HuH-7.5 (cell line): ENCODE measurements around the gene EIPR1.
"Not testable (repeated sequence)": the region's sequence is repeated elsewhere in the genome, so short reads cannot be mapped to it uniquely, and the experiment has no call there.

Experiments used
- DNase-seq: peaks from one replicate; pipeline ENCODE4 v3.0.0; 2011; ENCODE audit warnings: low spot score

EIPR1 gene

GRCh38 chr2:3287896-3288295, 89.7 kb downstream of the EIPR1 start:
- no peak for DNase-seq

GRCh38 chr2:3286646-3287036, 91.0 kb downstream of the EIPR1 start:
- not testable (repeated sequence) for DNase-seq

DNA sequence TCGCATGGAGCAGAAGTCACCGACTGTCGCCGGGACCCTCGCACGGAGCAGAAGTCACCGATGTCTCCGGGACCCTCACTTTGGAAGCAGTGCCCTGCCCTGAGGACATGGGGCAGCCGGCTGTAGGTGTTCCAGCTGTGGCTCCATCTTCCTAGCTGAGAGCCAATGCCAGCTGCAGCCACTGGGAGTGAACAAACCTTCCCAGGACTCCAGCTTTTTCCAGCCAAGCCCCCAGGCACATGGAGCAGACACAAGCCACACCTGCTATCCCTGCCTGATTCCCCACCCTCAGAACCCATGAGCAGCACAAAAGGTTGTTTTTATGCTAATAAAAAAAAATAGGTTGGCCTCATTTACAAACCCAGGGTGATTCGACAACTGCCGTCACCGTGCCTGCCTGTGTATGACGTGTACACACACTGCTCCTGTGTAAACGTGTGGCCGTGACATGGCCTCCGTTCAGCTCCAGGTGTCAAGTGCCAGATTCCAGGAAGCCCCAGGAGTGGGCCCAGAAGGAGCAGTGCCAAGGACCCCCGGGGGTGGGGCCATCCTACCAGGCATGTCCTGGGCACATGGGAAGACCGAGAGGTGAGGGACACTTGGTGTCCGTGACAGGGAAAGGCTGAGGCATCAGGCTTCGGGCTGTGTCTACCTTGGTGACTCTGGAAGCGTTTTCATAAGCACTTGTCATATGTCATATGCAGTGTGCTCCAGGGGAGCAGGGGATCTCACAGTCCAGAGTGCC, 91.5 kb downstream of the EIPR1 start:
- DNase-seq = no peak

DNA sequence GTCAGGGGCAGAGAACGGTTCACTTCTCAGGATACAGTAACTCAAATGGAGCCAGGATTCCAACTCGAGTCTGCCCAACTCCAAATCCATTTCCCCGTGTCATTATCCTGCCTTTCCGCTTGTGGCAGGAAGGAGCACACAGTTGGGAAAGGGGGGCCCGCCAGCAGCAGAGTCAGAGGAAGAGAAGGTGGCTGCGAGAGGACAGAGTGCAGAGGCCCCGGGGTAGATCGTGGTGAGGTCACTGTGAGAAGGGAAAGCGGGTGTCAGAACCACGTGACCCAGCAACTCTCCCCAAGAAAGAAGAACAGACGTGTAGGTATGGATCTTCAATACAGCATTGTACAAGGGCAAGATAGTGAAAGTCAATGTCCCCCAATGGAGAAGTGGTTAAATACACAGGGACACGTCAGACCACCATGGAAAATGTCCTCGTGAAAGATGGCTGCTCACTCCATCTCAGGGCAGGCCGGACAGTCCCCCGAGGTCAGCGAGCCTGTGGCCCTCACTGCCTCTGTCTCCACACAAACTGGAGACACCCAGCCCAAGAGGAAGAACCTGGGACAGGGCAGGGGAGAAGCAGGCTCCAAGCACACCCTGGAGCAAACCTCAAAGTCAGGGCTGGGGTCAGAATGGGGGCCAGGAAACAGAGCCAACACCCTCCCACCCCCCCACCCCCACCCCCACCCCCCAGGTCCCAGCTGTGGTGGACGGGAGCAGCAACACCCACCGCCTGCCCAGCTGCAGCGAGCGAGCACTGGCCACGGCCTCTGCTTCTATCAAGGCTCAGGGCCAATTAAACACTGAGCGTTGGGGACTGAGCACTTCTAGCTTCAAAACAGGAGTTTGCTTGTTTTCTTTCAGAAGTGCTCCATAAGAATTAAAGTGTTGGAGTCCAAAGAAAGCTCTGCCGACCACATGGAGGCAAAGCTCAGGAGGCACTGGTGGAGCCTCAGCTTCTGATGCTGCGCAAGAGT, 92.7 kb downstream of the EIPR1 start:
- DNase-seq = no peak

DNA sequence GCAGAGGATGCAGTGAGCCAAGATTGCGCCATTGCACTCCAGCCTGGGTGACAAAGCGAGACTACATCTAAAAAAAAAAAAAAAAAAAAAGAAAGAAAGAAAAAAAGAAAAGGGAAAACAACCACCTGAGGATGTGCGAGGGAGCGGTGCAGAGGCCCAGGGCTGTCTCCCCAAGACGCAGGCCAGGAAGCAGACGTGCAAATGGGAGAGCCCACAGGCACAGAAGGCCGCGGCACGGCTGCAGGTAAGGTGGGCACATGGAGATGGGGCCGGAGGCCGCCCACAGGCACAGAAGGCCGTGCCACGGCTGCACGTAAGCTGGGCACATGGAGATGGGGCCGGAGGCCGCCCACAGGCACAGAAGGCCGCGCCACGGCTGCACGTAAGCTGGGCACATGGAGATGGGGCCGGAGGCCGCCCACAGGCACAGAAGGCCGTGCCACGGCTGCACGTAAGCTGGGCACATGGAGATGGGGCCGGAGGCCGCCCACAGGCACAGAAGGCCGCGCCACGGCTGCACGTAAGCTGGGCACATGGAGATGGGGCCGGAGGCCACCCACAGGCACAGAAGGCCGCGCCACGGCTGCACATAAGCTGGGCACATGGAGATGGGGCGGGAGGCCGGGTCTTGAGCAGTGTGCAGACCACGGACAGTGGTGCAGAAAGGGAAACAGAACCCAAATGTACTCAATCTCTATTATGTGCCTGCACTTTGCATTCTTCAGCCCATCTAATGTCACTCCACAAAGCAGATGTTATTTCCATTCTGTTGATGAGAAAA, 93.6 kb downstream of the EIPR1 start:
- DNase-seq = not testable (repeated sequence)

- DNase-seq = no peak
Measured at GRCh38 chr2:3283206-3283605, 94.4 kb downstream of the EIPR1 start.

- no peak for DNase-seq
Measured at GRCh38 chr2:3282056-3282998, 95.3 kb downstream of the EIPR1 start.

DNA sequence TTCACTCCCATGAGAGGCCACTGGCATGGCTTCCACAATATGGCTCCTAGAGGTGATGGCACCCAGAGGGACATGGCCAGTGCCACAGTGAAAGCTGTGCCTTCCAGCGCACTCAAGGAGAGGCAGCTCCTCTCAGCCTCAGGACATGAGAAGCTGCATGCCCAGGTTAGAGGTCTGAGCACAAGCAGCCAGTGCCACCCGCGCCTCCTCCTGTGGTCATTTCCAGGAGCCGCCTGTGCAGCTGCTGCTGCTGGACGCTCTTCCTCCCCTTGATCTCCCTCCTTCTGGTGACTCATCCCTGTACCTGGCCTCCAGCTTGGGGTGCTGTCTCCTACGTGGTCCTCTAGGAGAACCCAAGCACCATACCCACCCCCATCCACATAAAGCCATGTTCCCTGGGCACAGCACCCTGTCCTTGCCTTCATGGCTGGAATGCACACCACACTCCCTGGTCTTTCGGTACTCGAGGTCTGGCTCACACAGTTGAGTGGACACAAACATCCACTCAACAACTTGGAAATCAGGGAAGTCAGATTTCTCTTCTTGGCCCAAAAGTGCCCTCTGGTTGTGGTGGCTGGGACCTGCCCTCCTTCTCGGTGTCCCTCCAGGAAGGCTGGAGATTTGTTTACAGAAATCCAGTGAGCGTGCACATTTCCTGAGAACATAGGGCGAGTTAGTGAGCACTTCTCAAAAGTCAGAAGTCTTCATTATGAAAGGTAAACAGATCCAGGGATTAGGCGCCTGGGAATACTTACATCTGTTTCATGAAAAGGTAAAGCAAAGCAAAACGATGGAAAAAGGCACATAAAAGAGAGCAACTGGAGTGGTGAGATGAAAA, 96.7 kb downstream of the EIPR1 start:
- no peak for DNase-seq

- DNase-seq = no peak
Measured at GRCh38 chr2:3280197-3280596, 97.4 kb downstream of the EIPR1 start.

DNA sequence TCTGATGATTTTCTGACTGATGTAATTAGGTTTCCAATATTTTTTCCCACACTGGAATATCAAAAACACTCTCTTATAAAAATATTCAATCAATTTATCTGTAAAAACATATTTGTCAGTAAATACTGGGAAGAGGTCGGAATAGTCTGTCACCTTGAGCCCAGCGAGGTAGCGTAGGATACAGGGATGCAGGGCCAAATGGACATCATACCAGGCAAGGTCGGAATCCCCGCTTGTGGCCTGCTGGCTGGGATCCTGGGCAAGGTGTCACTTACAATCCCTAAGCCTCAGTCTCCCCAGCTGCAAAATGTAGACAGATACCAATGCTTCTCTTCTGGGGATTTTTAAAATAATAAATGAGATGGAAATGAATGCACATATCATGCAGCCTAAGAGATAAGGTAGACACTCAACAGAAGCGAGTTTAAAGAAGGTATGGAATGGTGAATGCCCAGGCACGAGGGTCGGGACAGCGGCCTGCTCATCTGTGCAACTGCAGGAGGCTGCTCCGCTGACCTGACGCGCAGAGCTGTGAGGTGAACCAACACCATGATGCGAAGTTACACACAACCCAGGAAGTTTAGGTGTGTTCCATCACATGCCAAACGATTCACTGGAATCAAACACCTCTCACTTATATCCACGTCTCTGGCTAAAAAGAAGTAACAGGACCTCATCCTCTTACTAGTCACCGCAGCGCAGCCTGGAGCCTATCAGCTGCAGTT, 98.2 kb downstream of the EIPR1 start:
- DNase-seq = no peak

DNA sequence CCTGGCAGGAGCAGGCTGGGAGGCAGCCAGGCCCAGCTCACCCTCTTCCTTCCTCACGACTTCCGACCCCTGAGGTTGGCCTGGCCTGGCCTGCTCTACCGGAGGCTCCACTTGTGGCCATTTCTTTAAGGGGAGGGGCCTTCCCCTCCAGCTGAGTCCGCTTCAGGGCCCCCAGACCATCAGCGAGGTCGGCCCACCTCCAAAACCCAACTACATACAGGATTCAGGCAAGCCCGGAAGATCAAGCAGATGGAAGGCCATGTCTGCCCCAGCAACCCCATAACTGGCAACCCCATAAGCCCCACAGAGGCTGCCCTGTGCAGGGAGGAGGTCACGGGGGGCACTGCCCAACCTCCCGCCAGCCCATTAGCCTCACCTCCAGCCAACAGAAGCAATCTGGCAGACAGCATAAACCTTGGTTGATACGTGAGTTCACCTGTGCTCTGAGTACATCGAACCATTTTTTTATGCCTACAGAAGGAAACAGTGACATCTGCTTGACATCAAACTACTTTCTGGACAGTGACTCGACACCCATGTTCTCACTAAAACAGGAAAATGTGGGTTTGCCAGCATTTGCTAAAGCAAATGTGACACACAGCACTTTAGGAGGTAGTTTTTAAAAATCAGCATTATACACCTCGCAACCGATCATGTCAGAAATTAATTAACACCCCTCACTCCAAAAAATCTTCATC, 98.9 kb downstream of the EIPR1 start:
- DNase-seq = no peak

- no peak for DNase-seq
Measured at GRCh38 chr2:3277748-3278520, 99.7 kb downstream of the EIPR1 start.

DNA sequence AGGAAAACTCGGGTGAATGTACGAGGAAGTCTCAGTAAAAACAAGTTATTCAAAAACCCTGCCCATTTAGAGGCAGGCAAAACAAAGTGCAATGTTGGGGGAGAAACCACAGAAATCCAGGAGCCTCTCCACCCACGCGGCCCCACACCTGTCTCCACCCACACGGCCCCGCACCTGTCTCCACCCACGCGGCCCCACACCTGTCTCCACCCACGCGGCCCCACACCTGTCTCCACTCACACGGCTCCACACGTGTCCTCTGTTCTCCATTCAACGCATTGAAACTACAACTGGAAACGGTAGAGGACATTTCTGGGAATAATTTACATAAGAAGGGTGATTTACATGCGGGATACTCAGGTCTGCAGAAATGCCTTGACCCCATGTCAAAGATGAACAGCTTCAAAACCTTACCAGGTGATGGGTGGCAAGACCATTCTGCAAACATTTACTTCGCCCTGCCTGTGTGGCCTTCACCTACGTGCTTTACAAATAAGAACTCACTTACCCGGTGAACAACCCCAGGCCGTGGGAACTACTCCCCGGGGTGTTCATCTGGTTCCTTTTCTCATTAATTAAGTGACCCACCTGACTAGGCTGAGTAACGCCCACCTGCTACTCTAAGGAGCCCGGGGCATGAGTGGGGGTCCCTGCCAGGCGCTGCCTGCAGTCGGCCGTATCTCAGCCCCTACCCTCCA, 100.4 kb downstream of the EIPR1 start:
- no peak for DNase-seq

GRCh38 chr2:3272761-3273160, 104.9 kb downstream of the EIPR1 start:
- no peak for DNase-seq

GRCh38 chr2:3270095-3270478, 107.5 kb downstream of the EIPR1 start:
- no peak for DNase-seq

DNA sequence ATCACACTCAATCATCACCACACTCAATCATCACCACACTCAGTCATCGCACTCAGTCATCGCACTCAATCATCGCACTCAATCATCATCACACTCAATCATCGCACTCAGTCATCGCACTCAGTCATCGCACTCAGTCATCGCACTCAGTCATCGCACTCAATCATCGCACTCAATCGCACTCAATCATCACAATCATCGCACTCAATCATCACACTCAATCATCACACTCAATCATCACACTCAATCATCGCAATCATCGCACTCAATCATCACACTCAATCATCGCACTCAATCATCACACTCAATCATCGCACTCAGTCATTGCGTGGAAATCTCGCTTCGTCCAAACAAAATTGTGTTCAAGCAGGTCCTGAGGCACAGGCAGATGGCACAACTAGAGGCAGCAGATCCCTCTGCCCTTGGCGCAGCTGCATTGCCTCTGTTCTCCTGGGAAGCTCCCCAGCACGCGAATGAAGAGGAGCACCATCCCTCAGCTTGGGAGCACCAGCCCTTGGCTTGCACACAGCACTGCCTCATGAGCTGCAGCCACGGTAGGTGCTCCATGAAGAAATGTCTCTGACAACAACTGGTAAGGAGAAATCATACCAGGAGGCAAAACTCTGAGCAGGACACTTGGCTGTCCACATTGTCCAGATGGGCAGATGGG, 108.1 kb downstream of the EIPR1 start:
- no peak for DNase-seq

DNA sequence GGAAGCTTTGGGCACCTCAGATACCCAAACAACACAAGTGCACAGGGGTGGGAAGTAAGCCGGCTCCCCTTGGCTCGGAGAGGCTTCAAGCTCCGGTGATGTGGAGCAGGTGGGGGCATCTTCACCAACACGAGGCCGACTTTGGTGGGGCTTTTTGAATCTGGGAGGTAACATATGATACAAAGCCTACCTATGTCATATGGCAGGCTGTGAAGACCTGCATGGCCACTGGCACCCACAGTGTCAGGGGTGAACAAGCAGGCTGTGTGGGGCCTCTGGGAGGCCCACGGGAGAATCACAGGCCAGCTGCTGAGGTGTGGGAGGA, 109.0 kb downstream of the EIPR1 start:
- no peak for DNase-seq
